Esophagus muscularis mucosa (tissue), 3 donors: ENCODE data around the gene BMP6.

Experiments
- CTCF ChIP-seq, 3 experiments: fragments of 200-600 bp in 2 of 3; fragments of 450-650 bp in 1 of 3; sonication (generic) in 2 of 3; IDR thresholded peaks; one replicate each; pipeline ENCODE4 v1.5.1; 2017 to 2019; ENCODE audit warnings: antibody characterized with exemption in 3 of 3, mild to moderate bottlenecking in 2 of 3, moderate library complexity in 1 of 3
- POLR2A ChIP-seq: fragments of 450-650 bp; IDR thresholded peaks from one replicate; pipeline ENCODE4 v1.6.1; 2017; ENCODE audit warnings: antibody characterized with exemption, moderate library complexity, mild to moderate bottlenecking, low read depth
- POLR2AphosphoS5 ChIP-seq, 2 donors: sonication (generic); formaldehyde crosslinking; IDR thresholded peaks; one replicate each; pipeline ENCODE4 v1.6.1; 2017; ENCODE audit warnings: antibody characterized with exemption in 2 of 2

GRCh38 chr6:7750197-7750596, 24.3 kb downstream of the BMP6 start:
- no peak for TF ChIP-seq CTCF (IDR thresholded peaks at IDR 0.05)
- no peak for TF ChIP-seq POLR2A
- no peak for TF ChIP-seq POLR2AphosphoS5 (IDR thresholded peaks at IDR 0.05)
